Measurements from ENCODE around the gene CHCHD4.

The CHCHD4 gene

DNA sequence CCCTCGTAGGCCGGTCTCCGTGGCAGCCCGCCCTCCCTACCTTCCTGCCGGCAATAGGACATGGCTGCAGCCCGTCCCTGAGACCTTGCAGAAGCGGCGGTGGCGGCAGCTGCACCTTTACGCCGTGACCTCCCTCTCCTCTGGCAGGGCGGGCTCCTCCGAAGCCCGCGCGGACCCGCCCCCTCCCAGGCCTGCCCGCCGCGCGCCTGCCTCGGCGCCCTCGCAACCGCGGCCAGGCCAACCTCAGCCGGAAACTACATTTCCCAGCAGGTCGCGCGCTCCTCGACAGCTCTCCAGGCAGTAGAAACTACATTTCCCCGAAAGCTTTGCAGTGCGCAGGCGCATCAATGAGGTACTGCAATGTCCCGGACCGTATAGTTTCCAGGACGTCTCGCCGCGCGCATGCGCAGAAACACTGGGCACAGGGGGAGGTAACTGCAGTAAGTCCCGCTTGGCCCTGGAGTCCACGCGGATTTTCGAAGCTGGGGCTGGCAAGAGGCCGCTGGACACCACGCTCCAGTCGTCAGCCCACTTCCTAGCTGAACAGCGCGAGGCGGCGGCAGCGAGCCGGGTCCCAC, at the start of gene CHCHD4, which contains the start of gene TMEM43:
Gene CHCHD4 (minus strand): TSS at position 256 of the 578 bp plus-strand sequence. CDS start 194 bp downstream, at position 62.
Gene TMEM43 (plus strand): TSS at position 438 of the 578 bp plus-strand sequence. CDS start 142 bp downstream, outside the sequence.
- in situ Hi-C loops (cut with MboI; ENCODE audit: low sequenced_read_pairs), result no loop called here

DNA sequence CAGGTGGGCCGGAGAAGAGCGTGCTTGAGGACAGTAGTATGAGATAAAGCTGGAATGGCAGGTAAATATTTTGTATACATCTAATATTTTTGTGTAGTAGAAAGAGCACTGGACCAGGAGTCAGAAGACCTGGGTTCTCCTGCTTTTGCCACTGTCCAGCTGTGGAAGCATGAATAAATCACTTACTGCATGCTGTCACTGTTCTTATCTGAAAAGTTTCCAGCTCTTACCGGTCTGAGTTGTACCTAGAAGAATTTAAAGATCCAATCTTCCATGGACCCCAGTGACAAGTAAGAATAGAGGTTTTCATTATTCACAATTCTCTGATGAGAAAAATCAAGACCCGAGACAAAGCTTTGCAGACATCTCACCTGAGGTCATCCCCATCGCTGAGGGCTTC, 47.8 kb upstream of the CHCHD4 start:
- in situ Hi-C loops (cut with MboI; ENCODE audit: low sequenced_read_pairs), result no loop called here

DNA sequence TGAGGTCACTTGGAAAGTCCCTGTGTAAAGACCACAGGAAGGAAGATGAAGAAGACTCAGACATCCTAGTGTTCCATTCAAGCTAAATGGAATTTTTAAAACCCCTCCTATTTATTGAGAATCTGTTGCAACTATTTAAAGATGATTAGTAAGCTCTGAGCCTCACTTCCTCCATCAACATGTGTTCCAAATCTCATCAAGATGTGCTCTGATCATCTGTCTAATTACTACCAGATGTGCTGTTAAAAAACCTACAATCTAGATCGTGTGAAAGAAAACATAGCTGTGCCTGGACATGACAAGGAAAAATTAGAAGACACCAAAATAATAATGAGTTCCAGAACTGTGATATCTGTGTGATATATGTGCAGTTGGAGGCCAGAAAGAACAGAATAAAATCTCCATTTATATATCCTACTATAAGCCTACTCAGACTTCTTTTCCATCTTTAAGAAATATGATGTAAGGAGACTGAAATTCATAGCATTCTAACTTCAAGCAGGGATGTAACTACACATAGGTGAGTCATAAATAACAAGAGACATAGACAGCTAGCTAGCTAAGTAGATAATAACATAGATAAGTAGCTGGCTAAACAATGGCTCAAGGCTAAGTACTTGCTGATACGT, 46.0 kb upstream of the CHCHD4 start:
- in situ Hi-C loops (cut with MboI; ENCODE audit: low sequenced_read_pairs), result no loop called here

DNA sequence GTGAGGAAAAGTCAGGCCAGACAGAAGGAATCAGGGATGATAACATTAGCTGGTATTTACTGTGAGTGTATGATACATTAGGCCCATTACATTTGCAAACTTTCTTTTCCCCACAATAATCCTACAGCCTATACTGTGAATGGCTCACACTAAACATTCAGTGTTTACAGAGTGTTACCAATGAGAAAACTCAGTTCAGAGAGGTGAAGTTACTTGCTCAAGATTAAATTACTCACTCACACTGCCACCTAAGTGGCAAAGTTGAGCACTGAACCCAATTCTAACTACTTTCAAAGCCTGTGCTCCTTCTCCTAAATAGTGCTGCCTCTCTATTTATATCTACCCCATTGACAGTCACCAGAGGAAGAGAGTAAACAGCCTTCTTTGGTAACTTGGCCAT, 45.2 kb upstream of the CHCHD4 start:
- in situ Hi-C loops (cut with MboI; ENCODE audit: low sequenced_read_pairs), result no loop called here

DNA sequence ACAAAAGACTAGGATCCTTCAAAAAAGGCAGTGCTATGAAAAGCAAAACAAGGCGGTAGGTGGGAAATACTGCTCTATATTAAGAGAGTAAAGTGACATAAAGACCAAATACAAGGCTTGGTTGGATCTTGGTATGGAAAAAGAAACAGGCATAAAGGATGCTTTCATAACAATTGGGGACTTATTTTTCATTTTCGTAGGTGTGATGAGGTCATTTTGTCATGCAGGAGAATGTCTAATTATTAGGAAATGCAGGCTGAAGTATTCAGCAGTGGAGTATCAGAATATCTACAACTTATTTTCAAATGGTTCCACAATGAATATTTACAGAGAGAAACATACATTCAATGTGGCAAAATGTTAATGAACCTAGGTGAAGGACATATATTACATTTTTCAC, 44.8 kb upstream of the CHCHD4 start:
- in situ Hi-C loops (cut with MboI; ENCODE audit: low sequenced_read_pairs), result no loop called here

DNA sequence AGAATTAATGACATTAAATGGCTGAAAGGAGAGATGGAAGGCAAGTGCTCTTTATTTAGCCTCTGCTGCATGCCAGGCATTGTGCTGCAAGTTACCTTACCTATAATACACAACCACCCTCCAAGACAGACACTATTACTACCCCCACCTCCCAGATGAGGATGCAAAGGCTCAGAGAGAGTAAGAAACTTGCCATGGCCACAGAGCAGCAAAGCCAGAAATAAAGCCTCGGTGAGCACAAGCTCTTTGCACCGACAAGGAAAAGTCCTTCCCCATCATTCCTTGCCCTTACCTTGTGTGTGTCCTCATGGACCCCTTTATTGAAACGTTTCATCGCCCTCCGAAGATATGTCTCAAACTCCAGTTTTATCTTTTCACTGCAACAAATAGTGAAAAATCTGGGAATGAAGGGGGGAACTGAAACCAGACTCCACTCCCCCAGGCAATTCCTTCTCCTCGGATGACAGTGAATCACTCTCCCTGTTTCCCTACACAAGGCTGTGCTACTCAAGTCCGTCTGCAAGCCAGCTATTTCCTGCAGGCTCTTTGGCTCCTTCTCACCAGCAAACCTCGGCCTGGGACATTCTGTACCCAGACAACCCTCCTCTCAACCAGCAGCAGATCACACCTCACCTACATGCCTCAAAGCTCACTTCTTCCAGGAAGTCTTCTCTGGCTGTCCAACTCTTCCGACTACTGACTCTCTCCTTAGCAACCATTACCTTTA, 42.4 kb upstream of the CHCHD4 start:
- in situ Hi-C loops (cut with MboI; ENCODE audit: low sequenced_read_pairs), result no loop called here

DNA sequence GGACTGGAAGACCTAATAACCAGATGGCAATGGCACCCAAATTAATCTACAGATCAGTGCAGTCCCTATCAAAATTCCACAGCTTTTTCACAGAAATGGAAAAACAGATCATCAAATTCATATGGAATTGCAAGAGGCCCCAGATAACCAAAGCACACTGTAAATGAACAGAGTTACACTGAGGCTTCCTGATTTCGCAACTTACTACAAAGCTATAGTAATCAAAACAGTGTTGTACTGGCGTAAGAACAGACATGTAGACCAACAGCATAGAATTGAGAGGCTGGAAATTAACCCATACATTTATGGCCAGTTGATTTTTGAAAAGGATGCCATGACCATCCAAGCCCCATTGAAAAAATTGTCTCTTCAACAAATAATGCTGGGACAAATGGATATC, 37.5 kb upstream of the CHCHD4 start:
- in situ Hi-C loops (cut with MboI; ENCODE audit: low sequenced_read_pairs), result no loop called here

DNA sequence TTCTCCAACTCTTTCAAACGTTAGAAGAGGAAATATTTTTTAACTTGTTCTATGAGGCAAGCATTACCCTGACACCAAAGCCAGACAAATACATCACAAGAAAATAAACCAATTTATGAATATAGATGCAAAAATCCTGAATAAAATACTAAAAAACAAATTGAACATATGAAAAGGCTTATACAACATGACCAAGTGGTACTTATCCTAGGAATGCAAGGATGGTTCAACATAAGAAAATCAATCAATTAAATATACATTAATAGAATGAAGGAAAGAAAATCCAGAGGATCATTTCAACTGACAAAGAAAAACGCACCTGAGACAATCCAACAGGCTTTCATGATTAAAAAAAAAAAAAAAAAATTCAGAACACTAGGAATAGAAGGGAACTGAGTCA, 36.6 kb upstream of the CHCHD4 start:
- in situ Hi-C loops (cut with MboI; ENCODE audit: low sequenced_read_pairs), result no loop called here

DNA sequence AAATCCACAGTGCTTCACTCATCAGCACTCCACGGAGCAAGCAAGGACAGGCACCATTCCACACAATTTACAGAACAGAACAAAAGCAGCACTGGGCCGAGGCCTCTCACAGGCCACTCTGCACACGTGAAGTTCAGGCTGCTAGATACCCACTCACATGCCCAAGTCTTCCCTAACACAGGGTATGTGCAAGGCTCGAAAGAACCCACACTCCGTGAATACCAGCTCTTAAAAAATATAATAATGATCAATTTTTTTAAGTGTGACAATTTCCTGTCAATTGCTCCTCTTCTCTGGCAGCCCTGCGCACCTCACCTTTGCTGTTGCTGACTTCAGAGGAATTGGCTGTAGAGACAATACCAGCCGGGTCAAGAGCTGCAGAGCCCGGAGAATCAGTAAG, 34.8 kb upstream of the CHCHD4 start:
- in situ Hi-C loops (cut with MboI; ENCODE audit: low sequenced_read_pairs), result no loop called here

DNA sequence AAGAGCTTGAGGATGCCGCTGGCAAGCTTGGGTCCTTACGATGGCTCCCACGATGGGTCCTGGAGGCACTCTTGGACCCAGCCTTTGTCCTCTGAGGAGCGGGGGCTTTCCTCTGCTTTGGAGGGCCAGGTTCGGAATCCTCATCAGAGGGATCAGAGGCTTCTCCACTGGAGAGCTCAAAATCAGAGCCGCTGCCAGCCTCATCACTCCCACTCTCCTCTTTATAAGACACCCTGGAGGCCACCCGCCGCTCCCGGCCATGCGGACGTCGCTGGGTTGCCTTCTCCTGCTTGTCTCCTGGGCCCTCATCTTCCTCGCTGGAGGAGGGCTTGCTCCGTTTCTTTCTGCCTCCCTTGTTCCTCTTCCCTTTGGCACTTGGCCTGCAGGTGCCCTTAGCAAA, 33.7 kb upstream of the CHCHD4 start:
- in situ Hi-C loops (cut with MboI; ENCODE audit: low sequenced_read_pairs), result no loop called here

DNA sequence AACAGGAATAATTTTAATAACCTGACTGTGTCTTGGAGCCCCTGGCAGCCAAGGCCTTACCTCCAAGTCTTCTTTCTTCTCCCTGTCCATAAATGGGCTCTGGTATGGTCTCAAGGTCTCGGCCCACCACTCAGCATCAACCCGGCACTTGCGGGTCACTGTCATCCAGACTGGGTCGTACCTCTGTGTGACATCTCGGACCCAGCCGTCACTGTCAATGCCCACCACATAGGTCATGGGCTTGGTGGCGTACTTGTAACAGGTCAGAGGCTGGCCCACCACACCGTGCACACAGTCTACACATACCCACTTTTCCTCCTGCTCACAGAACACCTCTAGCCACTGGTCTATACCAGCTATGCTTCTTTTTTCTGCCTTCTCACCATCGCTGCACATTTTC, 33.3 kb upstream of the CHCHD4 start:
- in situ Hi-C loops (cut with MboI; ENCODE audit: low sequenced_read_pairs), result no loop called here

DNA sequence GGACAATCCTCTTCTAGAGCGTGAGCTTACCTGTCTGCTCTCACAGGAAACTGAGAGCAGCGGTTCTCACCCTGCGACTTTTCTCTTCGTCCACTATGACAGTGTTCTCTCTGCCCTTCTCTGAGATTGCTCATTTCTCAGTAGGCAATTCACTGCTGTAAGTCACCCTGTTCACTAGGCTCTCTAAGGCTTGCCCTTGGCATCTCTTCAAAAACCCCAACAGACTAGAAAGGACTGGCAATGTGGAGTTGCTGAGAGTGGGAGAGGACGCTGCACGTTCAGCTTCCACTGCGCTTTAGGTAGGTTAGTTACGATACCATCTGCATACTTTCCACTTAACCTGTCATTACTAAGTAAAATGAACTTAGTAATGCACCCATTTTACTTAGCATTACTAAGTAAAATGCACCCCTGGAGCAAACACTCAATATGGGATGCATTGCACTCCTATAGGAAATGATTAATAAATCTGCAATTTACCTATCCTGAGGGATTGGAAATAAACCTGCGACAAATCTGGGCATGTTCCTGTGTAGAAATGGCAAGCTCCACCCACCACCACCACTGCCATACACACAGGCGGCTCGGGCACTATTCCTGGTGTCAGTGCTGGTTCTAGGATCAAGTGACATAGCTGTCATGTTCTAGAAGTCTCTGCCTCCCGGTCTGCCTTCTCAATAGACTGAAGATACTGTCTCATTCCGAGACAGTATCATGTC, 32.3 kb upstream of the CHCHD4 start:
- in situ Hi-C loops (cut with MboI; ENCODE audit: low sequenced_read_pairs), result no loop called here

DNA sequence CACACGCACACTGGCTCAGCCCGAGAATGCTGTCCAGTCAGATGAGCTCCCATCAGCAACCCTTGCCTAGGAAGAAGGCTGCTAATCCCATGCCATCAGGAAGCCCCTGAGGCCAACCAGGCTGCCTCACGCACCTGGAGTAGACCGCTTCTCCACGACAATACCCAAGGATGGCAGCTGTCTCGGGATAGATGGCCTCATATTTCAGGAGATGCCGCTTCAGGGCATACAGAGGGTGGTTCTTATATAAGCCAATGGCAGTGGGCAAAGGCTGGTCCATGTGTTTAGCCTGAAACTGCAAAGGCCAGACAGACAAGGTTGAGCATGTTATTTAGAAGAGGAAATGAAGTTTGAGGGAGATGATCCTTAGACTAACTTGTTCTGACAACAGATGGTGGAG, 31.5 kb upstream of the CHCHD4 start:
- in situ Hi-C loops (cut with MboI; ENCODE audit: low sequenced_read_pairs), result no loop called here

DNA sequence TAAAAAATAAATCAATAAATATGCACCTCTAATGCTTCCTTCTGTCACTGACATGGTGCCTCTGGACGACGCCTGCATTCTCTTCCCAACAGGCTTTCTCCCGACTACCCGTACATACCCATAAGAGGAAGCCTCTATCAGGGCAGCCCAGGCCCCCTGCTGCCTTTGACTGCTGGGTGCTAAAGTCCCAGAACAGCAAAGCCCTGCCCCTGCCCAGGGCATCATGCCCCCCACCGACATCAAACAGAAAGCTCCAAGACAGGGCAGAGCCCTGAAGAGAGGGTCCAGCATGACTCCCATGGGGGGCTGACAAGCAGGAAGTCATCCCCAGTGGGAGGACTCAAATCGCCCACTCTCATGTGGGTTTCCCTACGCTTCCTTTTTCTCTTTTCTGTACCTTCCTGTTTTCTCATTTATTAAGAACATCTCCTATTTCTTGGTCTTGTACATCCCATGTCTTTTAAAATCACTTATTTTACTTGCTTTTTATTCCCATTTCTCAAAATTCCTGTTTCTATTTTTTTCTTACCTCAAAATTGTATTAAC, 30.3 kb upstream of the CHCHD4 start:
- in situ Hi-C loops (cut with MboI; ENCODE audit: low sequenced_read_pairs), result no loop called here

DNA sequence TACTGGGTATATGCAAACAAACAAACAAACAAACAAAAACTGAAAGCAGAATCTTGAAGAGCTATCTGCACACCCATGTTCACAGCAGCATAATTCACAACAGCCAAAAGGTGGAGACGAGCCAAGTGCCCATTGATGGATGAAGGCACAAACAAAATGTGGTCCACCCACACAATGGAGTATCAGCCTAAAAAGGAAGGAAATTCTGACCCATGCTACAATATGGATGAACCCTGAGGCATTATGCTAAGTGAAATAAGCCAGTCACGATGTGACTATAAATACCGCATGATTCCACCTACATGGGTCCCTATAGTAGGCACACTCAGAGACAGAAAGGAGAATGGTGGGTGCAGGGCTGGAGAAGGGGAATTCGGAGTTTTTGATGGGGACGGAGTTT, 29.6 kb upstream of the CHCHD4 start:
- in situ Hi-C loops (cut with MboI; ENCODE audit: low sequenced_read_pairs), result no loop called here

DNA sequence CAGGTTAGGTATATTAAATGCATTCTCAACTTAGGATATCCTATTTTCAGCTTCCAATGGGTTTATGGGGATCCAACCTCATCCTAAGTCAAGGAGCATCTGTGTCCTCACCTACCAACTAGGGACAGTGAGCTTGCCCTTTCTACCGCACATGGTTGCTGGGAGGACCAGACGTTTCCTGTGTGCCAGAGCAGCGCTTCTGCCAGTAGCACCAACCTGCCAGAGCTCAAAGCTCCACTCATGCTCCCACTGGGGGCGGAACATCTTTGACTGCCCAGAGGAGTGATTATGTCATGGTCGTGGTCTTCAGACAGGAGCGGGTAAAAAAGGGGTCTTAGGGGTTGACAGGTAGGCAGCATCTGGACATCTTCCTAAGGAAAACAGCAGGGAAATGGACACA, 29.0 kb upstream of the CHCHD4 start:
- in situ Hi-C loops (cut with MboI; ENCODE audit: low sequenced_read_pairs), result no loop called here

DNA sequence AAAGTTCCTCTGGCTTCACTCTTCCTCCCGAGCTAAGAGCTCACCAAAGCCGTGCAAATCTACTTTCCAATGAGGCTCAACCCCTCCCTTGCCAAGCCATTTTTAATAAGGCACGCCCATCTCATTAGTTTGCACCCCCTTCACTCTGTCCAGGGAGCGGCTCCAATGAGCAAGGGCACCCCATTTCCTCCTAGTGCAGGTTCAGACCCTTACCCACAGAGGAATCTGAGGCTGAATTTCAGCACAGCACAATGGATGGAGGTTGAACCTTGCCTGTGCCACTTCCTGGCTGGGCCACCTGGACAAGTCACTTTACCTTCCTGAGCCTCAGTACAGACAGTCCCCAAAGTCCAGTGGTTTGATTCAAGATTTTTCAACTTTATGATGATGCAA, 28.3 kb upstream of the CHCHD4 start:
- in situ Hi-C loops (cut with MboI; ENCODE audit: low sequenced_read_pairs), result no loop called here

DNA sequence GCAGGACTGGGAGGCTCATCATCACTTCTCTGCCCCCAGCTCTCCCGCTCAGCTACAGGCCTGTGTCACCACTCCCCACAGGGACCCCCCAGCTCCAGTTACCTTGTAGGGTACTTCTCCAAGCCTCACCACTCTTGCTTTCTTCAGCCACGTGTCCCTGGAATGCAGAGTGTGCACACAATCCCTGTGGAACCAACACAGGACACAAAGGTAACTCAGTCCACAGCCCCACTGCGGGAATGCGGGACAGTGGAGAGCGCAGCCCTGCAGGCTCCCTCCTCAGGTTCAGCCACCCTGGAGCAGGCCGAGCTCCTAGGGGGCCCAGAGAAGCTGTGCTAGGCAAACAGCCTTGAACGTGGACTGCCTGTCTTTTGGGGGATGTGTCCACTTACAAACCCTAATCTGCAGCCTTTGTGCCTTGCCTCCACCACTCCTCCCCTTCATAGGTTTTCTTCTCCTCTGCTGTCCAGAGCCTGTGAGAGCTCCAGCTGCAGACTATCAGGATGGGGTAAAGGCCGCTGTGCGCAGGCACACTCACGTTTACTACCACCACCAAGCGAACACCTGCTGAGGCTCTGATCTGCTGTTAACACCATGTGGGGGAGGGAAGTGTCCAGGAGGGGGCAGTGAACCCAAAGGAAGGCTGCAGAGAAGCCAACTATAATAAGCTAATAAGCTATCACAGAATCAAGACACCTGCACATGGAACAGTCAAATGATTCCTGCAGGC, 27.7 kb upstream of the CHCHD4 start:
- in situ Hi-C loops (cut with MboI; ENCODE audit: low sequenced_read_pairs), result no loop called here

DNA sequence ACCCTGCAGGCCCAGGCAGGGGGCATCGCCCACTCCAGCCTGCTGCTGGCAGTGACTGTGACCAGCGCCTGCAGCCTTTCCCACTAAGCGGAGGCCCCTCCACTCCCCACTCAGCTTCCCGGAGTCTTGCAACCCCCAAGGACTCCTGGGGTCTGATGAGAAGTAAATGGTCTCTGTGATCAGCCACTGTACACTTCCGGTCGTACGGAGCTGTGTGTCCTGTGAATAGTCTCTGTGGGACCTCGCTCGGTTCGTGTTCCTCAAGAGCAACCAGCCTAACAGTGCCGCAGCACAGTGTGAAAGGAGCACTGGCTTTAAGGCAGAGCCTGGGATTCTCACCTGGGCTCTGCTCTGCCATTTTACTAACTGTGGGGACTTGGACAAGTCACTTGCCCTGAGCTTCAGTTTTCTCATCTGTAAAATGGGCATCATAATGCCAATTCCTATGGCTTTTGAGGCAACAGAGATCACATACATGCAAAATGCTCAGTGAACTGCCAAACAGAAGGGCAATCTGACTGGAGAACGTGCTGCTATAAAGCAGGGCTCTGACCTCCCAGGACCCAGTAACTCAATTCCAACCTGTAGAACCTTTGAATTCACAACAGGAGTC, 26.9 kb upstream of the CHCHD4 start:
- in situ Hi-C loops (cut with MboI; ENCODE audit: low sequenced_read_pairs), result no loop called here

DNA sequence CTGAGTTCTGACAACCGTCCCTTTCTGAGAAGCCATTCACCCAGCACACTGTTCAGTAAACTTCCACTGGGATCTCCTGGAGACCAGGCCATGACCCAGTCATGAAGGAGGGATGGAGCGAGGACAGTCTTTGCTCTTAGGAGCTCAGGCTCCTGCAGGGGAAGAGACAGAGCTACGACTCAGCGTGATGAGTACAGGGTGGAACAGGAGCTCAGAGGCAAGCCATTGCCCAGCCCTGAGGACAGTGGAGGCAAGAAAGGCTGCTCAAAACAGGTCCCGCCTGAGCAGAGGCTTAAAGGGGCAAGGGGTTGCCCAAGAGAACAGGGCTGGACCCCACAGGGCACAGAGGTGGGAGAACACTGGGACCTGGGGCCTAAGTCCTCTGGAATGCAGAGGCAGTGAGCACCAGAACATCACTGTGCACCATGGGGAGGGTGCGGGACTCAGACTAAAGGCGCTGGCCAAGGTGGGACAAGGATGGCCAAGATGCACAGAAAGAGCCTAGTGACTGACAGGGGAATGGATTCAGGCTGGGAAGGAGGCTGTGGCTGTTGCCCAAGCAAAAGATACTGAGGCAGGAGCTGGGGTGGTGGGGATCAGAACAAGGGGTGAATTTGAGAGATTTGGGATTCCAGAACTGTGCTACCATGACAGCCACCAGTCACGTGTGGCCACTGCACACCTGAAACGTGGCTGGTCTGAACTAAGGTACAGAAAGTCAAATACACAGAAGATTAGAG, 26.0 kb upstream of the CHCHD4 start:
- in situ Hi-C loops (cut with MboI; ENCODE audit: low sequenced_read_pairs), result no loop called here

Measured in HL-60/S4 treated with retinoic acid at 250 ng/mL for 4 days and 3 days (cell line).